H1 (cell line): ENCODE results near the gene PIK3R3. TPM values are rescaled to one million over a fixed set of nuclear protein-coding genes. Genes with fewer than 3 reads are reported as not detected.

Experiments used
- CTCF ChIA-PET: fragments of 300-600 bp; sonication (Branson Sonifier 250); formaldehyde crosslinking; loops from one replicate; lab custom pipeline; 2021; ENCODE audit not compliant: partially characterized antibody; lab: Charles Lee
- POLR2A ChIA-PET: fragments of 300-600 bp; sonication (Branson Sonifier 250); formaldehyde crosslinking; loops from one replicate; lab custom pipeline; 2021; ENCODE audit warnings: inconsistent platforms; ENCODE audit not compliant: partially characterized antibody; lab: Charles Lee
- DNase-seq, 2 experiments: peaks; one replicate each; pipeline versions ENCODE4 v3.0.0 to v3.0.0-alpha.2; 2010 to 2022; ENCODE audit warnings: low spot score in 2 of 2, low read depth in 1 of 2, mixed read lengths in 1 of 2
- FAIRE-seq: peaks from 2 replicates; lab custom pipeline; 2011; peaks lifted over from hg19 to GRCh38; lab: Jason Lieb, UNC
- H2AFZ ChIP-seq: 2 replicates; pipeline ENCODE4 v1.8.1; 2012; ENCODE audit warnings: low read length, inconsistent platforms
- H2AK5ac ChIP-seq: 2 replicates; pipeline ENCODE4 v1.6.1; 2013; ENCODE audit warnings: low read depth, low read length
- H2BK120ac ChIP-seq: replicated peaks from 2 replicates; pipeline ENCODE3; 2013; ENCODE audit warnings: low read depth, low read length, inconsistent platforms
- H2BK12ac ChIP-seq: 2 replicates; pipeline ENCODE4 v1.6.1; 2013; ENCODE audit warnings: low read depth, low read length
- H2BK15ac ChIP-seq: 2 replicates; pipeline ENCODE4 v1.6.1; 2013; ENCODE audit warnings: low read length
- H2BK20ac ChIP-seq: 2 replicates; pipeline ENCODE4 v1.6.1; 2013; ENCODE audit warnings: low read length
- H2BK5ac ChIP-seq: 2 replicates; pipeline ENCODE4 v1.6.1; 2013; ENCODE audit warnings: low read depth, low read length
- H3K14ac ChIP-seq: 2 replicates; pipeline ENCODE4 v1.6.1; 2013; ENCODE audit warnings: inconsistent platforms; ENCODE audit not compliant: insufficient read length
- H3K18ac ChIP-seq: 2 replicates; pipeline ENCODE4 v1.6.1; 2013; ENCODE audit warnings: low read length; ENCODE audit errors: extremely low read depth
- H3K23ac ChIP-seq: 2 replicates; pipeline ENCODE4 v1.6.1; 2013; ENCODE audit warnings: inconsistent platforms; ENCODE audit not compliant: insufficient read length
- H3K23me2 ChIP-seq: 2 replicates; pipeline ENCODE4 v1.6.1; 2013; ENCODE audit warnings: low read depth, low read length
- H3K27ac ChIP-seq: 2 replicates; pipeline ENCODE4 v1.6.1; 2011; ENCODE audit warnings: low read depth, low read length, inconsistent platforms
- H3K27me3 ChIP-seq, 4 experiments: replicated peaks in 1 of 4; 1 replicate in 1 of 4; 2 replicates in 3 of 4; pipeline versions ENCODE4 v1.6.1 to v1.8.1; 2011 to 2013; ENCODE audit warnings: low read length in 3 of 4, mild to moderate bottlenecking in 3 of 4, inconsistent platforms in 2 of 4, mixed read lengths in 2 of 4, moderate library complexity in 1 of 4; ENCODE audit not compliant: control insufficient read depth in 3 of 4, insufficient read depth in 3 of 4; ENCODE audit errors: extremely low read depth in 1 of 4
- H3K36me3 ChIP-seq, 4 experiments: 2 replicates each; pipeline versions ENCODE4 v1.6.1 to v1.8.1; 2011 to 2013; ENCODE audit warnings: mild to moderate bottlenecking in 4 of 4, low read length in 3 of 4, moderate library complexity in 2 of 4, control low read depth in 1 of 4, inconsistent platforms in 1 of 4; ENCODE audit not compliant: insufficient read depth in 4 of 4, control insufficient read depth in 2 of 4
- H3K4ac ChIP-seq: replicated peaks from 2 replicates; pipeline ENCODE3; 2013; ENCODE audit warnings: low read length, low read depth, mixed read lengths, inconsistent platforms; ENCODE audit not compliant: insufficient read length
- H3K4me1 ChIP-seq, 4 experiments: replicated peaks in 1 of 4; 1 replicate in 1 of 4; 2 replicates in 3 of 4; pipeline versions ENCODE4 v1.6.1 to v1.8.1; 2011 to 2013; ENCODE audit warnings: low read length in 3 of 4, inconsistent platforms in 2 of 4, mixed read lengths in 1 of 4; ENCODE audit not compliant: insufficient read depth in 4 of 4, control insufficient read depth in 3 of 4
- H3K4me2 ChIP-seq, 2 experiments: 2 replicates each; pipeline versions ENCODE4 v1.6.1 to v1.8.1; 2011 to 2013; ENCODE audit warnings: low read depth in 2 of 2, low read length in 2 of 2, control low read depth in 1 of 2, inconsistent platforms in 1 of 2, mild to moderate bottlenecking in 1 of 2; ENCODE audit not compliant: insufficient read depth in 1 of 2
- H3K4me3 ChIP-seq, 4 experiments: fragments of 200-600, 300-600 bp in 1 of 4; sonication (generic), shearing (Covaris generic), sonication (Bioruptor Twin) in 1 of 4; 2 replicates each; pipeline versions ENCODE4 v1.5.1 to v1.8.1; 2011 to 2016; ENCODE audit warnings: low read length in 4 of 4, low read depth in 3 of 4, control low read depth in 2 of 4, inconsistent platforms in 2 of 4, mild to moderate bottlenecking in 2 of 4, mixed read lengths in 1 of 4, moderate library complexity in 1 of 4; ENCODE audit not compliant: insufficient read depth in 2 of 4; ENCODE audit errors: extremely low read depth in 1 of 4
- H3K56ac ChIP-seq: replicated peaks from 2 replicates; pipeline ENCODE3; 2013; ENCODE audit warnings: low read depth, mild to moderate bottlenecking, mixed read lengths, low read length, inconsistent platforms; ENCODE audit not compliant: insufficient read length
- H3K79me1 ChIP-seq: 2 replicates; pipeline ENCODE4 v1.6.1; 2013; ENCODE audit warnings: low read depth, low read length, control low read depth
- H3K79me2 ChIP-seq, 2 experiments: 2 replicates each; pipeline versions ENCODE4 v1.6.1 to v1.8.1; 2012 to 2013; ENCODE audit warnings: low read length in 2 of 2, mild to moderate bottlenecking in 2 of 2, inconsistent platforms in 1 of 2; ENCODE audit not compliant: insufficient read depth in 2 of 2, control insufficient read depth in 1 of 2
- H3K9ac ChIP-seq, 4 experiments: replicated peaks in 1 of 4; 1 replicate in 1 of 4; 2 replicates in 3 of 4; pipeline versions ENCODE4 v1.6.1 to v1.8.1; 2011 to 2013; ENCODE audit warnings: low read depth in 3 of 4, low read length in 3 of 4, control low read depth in 2 of 4, mild to moderate bottlenecking in 2 of 4, moderate library complexity in 2 of 4, inconsistent platforms in 1 of 4; ENCODE audit errors: extremely low read depth in 1 of 4
- H3K9me3 ChIP-seq, 2 experiments: 2 replicates each; pipeline versions ENCODE4 v1.6.1 to v1.8.1; 2012 to 2013; ENCODE audit warnings: mild to moderate bottlenecking in 2 of 2, moderate library complexity in 2 of 2, control low read depth in 1 of 2, inconsistent platforms in 1 of 2, low read depth in 1 of 2, low read length in 1 of 2, mixed read lengths in 1 of 2; ENCODE audit not compliant: insufficient read depth in 2 of 2
- H4K20me1 ChIP-seq, 2 experiments: replicated peaks in 1 of 2; 2 replicates each; pipeline versions ENCODE3 to v1.8.1; 2011 to 2013; ENCODE audit warnings: inconsistent platforms in 2 of 2, low read length in 2 of 2, mild to moderate bottlenecking in 1 of 2; ENCODE audit not compliant: insufficient read depth in 2 of 2, control insufficient read depth in 1 of 2
- H4K5ac ChIP-seq: 2 replicates; pipeline ENCODE4 v1.6.1; 2013; ENCODE audit warnings: low read length, low read depth, mixed read lengths, inconsistent platforms; ENCODE audit not compliant: insufficient read length
- H4K8ac ChIP-seq: 2 replicates; pipeline ENCODE4 v1.8.0; 2013; ENCODE audit warnings: mild to moderate bottlenecking, moderate library complexity, low read length, inconsistent platforms; ENCODE audit not compliant: insufficient read depth; ENCODE audit errors: extremely low read depth
- H4K91ac ChIP-seq: replicated peaks from 2 replicates; pipeline ENCODE3; 2013; ENCODE audit warnings: low read length, mixed read lengths, inconsistent platforms; ENCODE audit not compliant: insufficient read length
- ASH2L ChIP-seq: fragments of 200-600, 300-600 bp; sonication (generic); IDR thresholded peaks from one replicate; pipeline ENCODE4 v1.7.1; 2017; ENCODE audit warnings: low read length
- GTF2F1 ChIP-seq: IDR thresholded peaks from 2 replicates; pipeline ENCODE4 v1.6.1; 2012; ENCODE audit warnings: low read depth, low read length, improper control_type of control experiment, borderline replicate concordance
- JUND ChIP-seq: IDR thresholded peaks from 2 replicates; pipeline ENCODE4 v1.6.1; 2011; ENCODE audit warnings: mild to moderate bottlenecking, improper control_type of control experiment, low read length
- KDM1A ChIP-seq: fragments of 200-600, 300-600 bp; sonication (generic); IDR thresholded peaks from 2 replicates; pipeline ENCODE4 v1.7.1; 2016; ENCODE audit warnings: mild to moderate bottlenecking, low read length, borderline replicate concordance
- KDM4A ChIP-seq: IDR thresholded peaks from one replicate; pipeline ENCODE4 v1.7.1; 2012; ENCODE audit warnings: low read depth, mild to moderate bottlenecking, moderate library complexity, low read length, inconsistent platforms; ENCODE audit not compliant: severe bottlenecking
- POLR2A ChIP-seq, 2 experiments: IDR thresholded peaks; 1 replicate in 1 of 2; 2 replicates in 1 of 2; pipeline ENCODE4 v1.6.1; 2011; ENCODE audit warnings: low read depth in 2 of 2, low read length in 2 of 2, mild to moderate bottlenecking in 2 of 2; ENCODE audit errors: control extremely low read depth in 1 of 2
- SP1 ChIP-seq: IDR thresholded peaks from 2 replicates; pipeline ENCODE4 v1.6.1; 2011; ENCODE audit warnings: low read depth, low read length
- TAF7 ChIP-seq: optimal IDR thresholded peaks from 2 replicates; pipeline ENCODE3; 2011; ENCODE audit warnings: low read depth, mild to moderate bottlenecking, inconsistent platforms, low read length, moderate library complexity, borderline replicate concordance
- YY1 ChIP-seq: IDR thresholded peaks from 2 replicates; pipeline ENCODE4 v1.6.1; 2011; ENCODE audit warnings: low read depth, mild to moderate bottlenecking, low read length
- ZNF274 ChIP-seq: IDR thresholded peaks from 2 replicates; pipeline ENCODE4 v1.7.0; 2012; ENCODE audit warnings: low read length, borderline replicate concordance; ENCODE audit errors: extremely low read depth
- WGBS, 2 experiments: shearing (Covaris generic) in 1 of 2; methylation state at CpG; one replicate each; pipeline versions ENCODE4 v1.1.6 to v1.1.7; 2013 to 2015; ENCODE audit warnings: low lambda C conversion rate in 2 of 2, mixed read lengths in 2 of 2, inconsistent platforms in 1 of 2, low coverage in 1 of 2, missing lambda C conversion rate in 1 of 2; ENCODE audit not compliant: insufficient replicate concordance in 2 of 2, insufficient coverage in 1 of 2, insufficient read length in 1 of 2; ENCODE audit errors: extremely low coverage in 1 of 2, missing lambda C conversion rate in 1 of 2; 5-methylcytosine and 5-hydroxymethylcytosine counted together
- polyA plus RNA-seq, 7 experiments: library from polyadenylated mRNA; depleted of rRNA in 3 of 7; stranded (reverse) in 5 of 7; unstranded in 2 of 7; fragments of >200 nt in 5 of 7; fragments of 200-250 nt in 2 of 7; gene quantifications; 1 replicate in 5 of 7; 2 replicates in 1 of 7; 4 replicates in 1 of 7; pipeline versions ENCODE4 v1.2.1 to v1.2.3, GENCODE V29; 2011 to 2013; ENCODE audit warnings: missing spikeins in 2 of 7, mixed read lengths in 2 of 7
- total RNA-seq: library from RNA; stranded (reverse); fragmentation: NEBNext Ultra II Directional; extraction: Animal tissue kit (Norgen Biotek cat#: 25700); gene quantifications from 2 replicates; pipeline ENCODE4 v1.2.1, GENCODE V29; 2021

The PIK3R3 gene
- total and polyA plus RNA-seq, 2 of the 8 experiments (the other 6 are each of a cell fraction or from before 2014, with no cell fraction given): 5.3 to 13.6 TPM

DNA sequence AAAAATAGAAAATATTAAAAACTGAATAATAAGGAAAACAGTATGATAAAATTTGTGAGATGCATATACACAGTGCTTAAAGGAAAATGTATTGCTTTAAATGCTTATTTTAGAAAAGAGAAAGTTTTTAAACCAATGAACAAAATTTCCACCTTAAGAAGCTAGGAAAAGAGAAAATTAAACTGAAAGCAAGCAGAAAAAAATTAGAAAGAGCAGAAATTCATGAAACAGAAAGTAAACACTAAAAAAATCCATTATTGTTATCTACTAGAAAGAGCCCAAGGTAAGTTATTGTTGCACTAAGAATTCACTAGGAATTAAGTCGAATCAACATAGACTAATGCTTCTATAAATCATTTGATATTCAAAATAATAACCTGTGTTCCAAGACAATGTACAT is 67.7 kb downstream of the PIK3R3 start:
- Histone ChIP-seq H2BK120ac (no peak overlapping the region), H3K36me3 (peaks cover 0 to 10% (median 2%) of the 10 kb centered on the region in 4 experiments; a peak in 4 of 8 replicates), H4K8ac (no peak overlapping the region), H4K5ac (no peak overlapping the region), H2AK5ac (no peak overlapping the region), H4K91ac (no peak overlapping the region), H3K4ac (no peak overlapping the region), H3K9ac (no peak overlapping the region), H3K4me2 (no peak overlapping the region), H3K4me1 (no peaks in the 10 kb centered on the region), H3K23me2 (no peaks in the 10 kb centered on the region; the same call in 1 of the 2 replicates), H3K79me1 (no peaks in the 10 kb centered on the region), H3K18ac (no peak overlapping the region), H2BK5ac (no peak overlapping the region), H3K27ac (no peak overlapping the region), H3K56ac (no peak overlapping the region), H3K14ac (no peak overlapping the region), H2BK15ac (no peak overlapping the region), H2BK20ac (no peak overlapping the region), H2AFZ (no peak overlapping the region), H3K23ac (no peak overlapping the region), H3K79me2 (no peaks in the 10 kb centered on the region), H3K9me3 (no peaks in the 10 kb centered on the region), H2BK12ac (no peak overlapping the region), H3K27me3 (no peaks in the 10 kb centered on the region), H3K4me3 (no peak overlapping the region), H4K20me1 (no peaks in the 10 kb centered on the region)
- DNase-seq (no peak), FAIRE-seq (no peak)
- 82% methylated on average over 1 of the region's 1 CpG; no CpG with 5 or more reads in 1 of the 2 experiments for WGBS, 2 experiments
- TF ChIP-seq KDM1A (no peak), YY1 (no peak), TAF7 (no peak), ZNF274 (no peak), ASH2L (no peak), SP1 (no peak), JUND (no peak), POLR2A (IDR thresholded peaks at IDR 0.05; ENCODE audit: control extremely low read depth in 1 of 2, low read depth in 2 of 2, low read length in 2 of 2) (no peak), GTF2F1 (no peak), KDM4A (no peak)
- POLR2A ChIA-PET: interaction anchor here (1.7 kb wide), 1 partner anchor 11 kb away, joined by 4 read pairs; no protein-coding TSS in a partner anchor
- CTCF ChIA-PET: interaction anchor here (1.0 to 1.5 kb wide), 2 partner anchors 10 to 116 kb away, joined by 3 to 6 read pairs; no protein-coding TSS in a partner anchor
